CD4-positive, alpha-beta T cell treated with Interleukin-21 for 1 hour (primary cell): ENCODE measurements around the gene GABPB2.
"Not testable (repeated sequence)": the region's sequence is repeated elsewhere in the genome, so short reads cannot be mapped to it uniquely, and the experiment has no call there.

Experiments used
- DNase-seq: peaks from one replicate; pipeline ENCODE4 v3.0.0-alpha.2; 2020

GABPB2 gene

GRCh38 chr1:151060007-151060656 lies 10.4 kb upstream of the GABPB2 start, which contains the start of gene MLLT11:
Gene MLLT11 (plus strand): TSS chr1:151060397. CDS start chr1:151067225, 6,828 bp downstream.
- DNase-seq, result no peak

- no peak for DNase-seq
Measured at GRCh38 chr1:151060657-151061421, 9.7 kb upstream of the GABPB2 start.

- DNase-seq, result no peak
Measured at GRCh38 chr1:151061704-151062103, 8.9 kb upstream of the GABPB2 start.

- DNase-seq, result no peak
Measured at GRCh38 chr1:151062741-151063371, 7.7 kb upstream of the GABPB2 start.

- no peak for DNase-seq
Measured at GRCh38 chr1:151065089-151065645, 5.4 kb upstream of the GABPB2 start.

- no peak for DNase-seq
Measured at GRCh38 chr1:151067185-151067584, 3.4 kb upstream of the GABPB2 start.

- DNase-seq, result no peak
Measured at GRCh38 chr1:151069103-151069486, 1.5 kb upstream of the GABPB2 start.

GRCh38 chr1:151072224-151072623 lies 1.7 kb downstream of the GABPB2 start:
- no peak for DNase-seq

- no peak for DNase-seq
Measured at GRCh38 chr1:151085953-151086559, 15.5 kb downstream of the GABPB2 start.

GRCh38 chr1:151097426-151097825 lies 26.9 kb downstream of the GABPB2 start:
- not testable (repeated sequence) for DNase-seq

- DNase-seq, result no peak
Measured at GRCh38 chr1:151098126-151098525, 27.6 kb downstream of the GABPB2 start.

- no peak for DNase-seq
Measured at GRCh38 chr1:151104630-151105029, 34.1 kb downstream of the GABPB2 start.

GRCh38 chr1:151106894-151107293 lies 36.3 kb downstream of the GABPB2 start:
- DNase-seq, result no peak

- no peak for DNase-seq
Measured at GRCh38 chr1:151108331-151108730, 37.8 kb downstream of the GABPB2 start.

- DNase-seq, result no peak
Measured at GRCh38 chr1:151113877-151114276, 43.3 kb downstream of the GABPB2 start.

- DNase-seq, result no peak
Measured at GRCh38 chr1:151124763-151125403, 54.3 kb downstream of the GABPB2 start.

- no peak for DNase-seq
Measured at GRCh38 chr1:151128800-151129199, 58.2 kb downstream of the GABPB2 start.

GRCh38 chr1:151130987-151131586 lies 60.5 kb downstream of the GABPB2 start:
- DNase-seq, result peak; percentile 80

GRCh38 chr1:151131701-151132334 lies 61.3 kb downstream of the GABPB2 start:
- DNase-seq, result no peak

- no peak for DNase-seq
Measured at GRCh38 chr1:151132335-151133017, 61.9 kb downstream of the GABPB2 start.
